Duodenal mucosa (tissue), 2 donors: Measurements from ENCODE around the gene LHFPL4.
"Not testable (repeated sequence)": the region's sequence is repeated elsewhere in the genome, so short reads cannot be mapped to it uniquely, and the experiment has no call there.

Source experiments
- H3K27ac ChIP-seq: one replicate; pipeline ENCODE4 v1.7.0; 2013; ENCODE audit warnings: low read depth, low read length
- H3K27me3 ChIP-seq, 2 donors: one replicate each; pipeline ENCODE4 v1.7.0; 2013; ENCODE audit warnings: low read length in 2 of 2, control low read depth in 1 of 2; ENCODE audit not compliant: insufficient read depth in 2 of 2, control insufficient read depth in 1 of 2
- H3K36me3 ChIP-seq, 2 donors: one replicate each; pipeline ENCODE4 v1.7.0; 2013; ENCODE audit warnings: low read length in 2 of 2, control low read depth in 1 of 2; ENCODE audit not compliant: insufficient read depth in 2 of 2, control insufficient read depth in 1 of 2
- H3K4me1 ChIP-seq, 2 donors: one replicate each; pipeline ENCODE4 v1.7.0; 2013; ENCODE audit warnings: low read length in 2 of 2, control low read depth in 1 of 2; ENCODE audit not compliant: insufficient read depth in 2 of 2, control insufficient read depth in 1 of 2
- H3K4me3 ChIP-seq, 2 donors: one replicate each; pipeline ENCODE4 v1.7.0; 2013; ENCODE audit warnings: low read length in 2 of 2, low read depth in 1 of 2
- H3K9ac ChIP-seq, 2 donors: one replicate each; pipeline ENCODE4 v1.7.0; 2013; ENCODE audit warnings: low read length in 2 of 2, low read depth in 1 of 2
- H3K9me3 ChIP-seq, 2 donors: one replicate each; pipeline ENCODE4 v1.7.0; 2013; ENCODE audit warnings: low read length in 2 of 2, control low read depth in 1 of 2; ENCODE audit not compliant: control insufficient read depth in 1 of 2

Gene LHFPL4

GRCh38 chr3:9503283-9503682, 50.3 kb downstream of the LHFPL4 start:
- H3K27me3 ChIP-seq: peaks cover 22 to 31% of the 10 kb centered on the region in 2 donors
- H3K27ac ChIP-seq: no peak overlapping the region
- H3K4me1 ChIP-seq: peaks cover 6 to 7% of the 10 kb centered on the region in 2 donors
- no peaks in the 10 kb centered on the region for H3K36me3 ChIP-seq
- H3K9ac ChIP-seq: no peak overlapping the region
- no peaks in the 10 kb centered on the region for H3K9me3 ChIP-seq
- H3K4me3 ChIP-seq: no peak overlapping the region

DNA sequence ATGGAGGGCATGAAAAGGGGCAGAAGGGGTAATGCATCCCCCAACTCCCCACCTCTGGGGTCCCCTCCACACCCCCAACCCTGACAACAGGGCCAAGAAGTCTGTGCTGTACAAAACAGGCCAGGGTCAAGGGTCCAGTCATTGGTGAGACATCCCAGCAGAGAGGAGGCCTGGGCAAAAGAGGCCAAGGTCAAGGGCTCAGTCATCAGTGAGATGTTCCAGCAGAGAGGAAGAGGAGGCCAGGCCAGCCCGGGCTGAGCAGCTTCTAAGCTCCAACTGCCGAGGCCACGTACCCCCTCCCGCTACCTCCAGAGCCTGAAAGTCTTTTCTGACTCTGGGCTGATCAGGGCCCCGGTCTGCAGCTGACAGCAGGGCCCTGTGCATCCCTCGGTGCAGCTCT, 52.4 kb downstream of the LHFPL4 start:
- H3K36me3 ChIP-seq: no peaks in the 10 kb centered on the region
- H3K4me3 ChIP-seq: no peak overlapping the region
- no peak overlapping the region for H3K9ac ChIP-seq
- H3K27me3 ChIP-seq: peaks cover 22 to 29% of the 10 kb centered on the region in 2 donors
- no peaks in the 10 kb centered on the region for H3K9me3 ChIP-seq
- no peak overlapping the region for H3K27ac ChIP-seq
- H3K4me1 ChIP-seq: peaks cover 6 to 7% of the 10 kb centered on the region in 2 donors

DNA sequence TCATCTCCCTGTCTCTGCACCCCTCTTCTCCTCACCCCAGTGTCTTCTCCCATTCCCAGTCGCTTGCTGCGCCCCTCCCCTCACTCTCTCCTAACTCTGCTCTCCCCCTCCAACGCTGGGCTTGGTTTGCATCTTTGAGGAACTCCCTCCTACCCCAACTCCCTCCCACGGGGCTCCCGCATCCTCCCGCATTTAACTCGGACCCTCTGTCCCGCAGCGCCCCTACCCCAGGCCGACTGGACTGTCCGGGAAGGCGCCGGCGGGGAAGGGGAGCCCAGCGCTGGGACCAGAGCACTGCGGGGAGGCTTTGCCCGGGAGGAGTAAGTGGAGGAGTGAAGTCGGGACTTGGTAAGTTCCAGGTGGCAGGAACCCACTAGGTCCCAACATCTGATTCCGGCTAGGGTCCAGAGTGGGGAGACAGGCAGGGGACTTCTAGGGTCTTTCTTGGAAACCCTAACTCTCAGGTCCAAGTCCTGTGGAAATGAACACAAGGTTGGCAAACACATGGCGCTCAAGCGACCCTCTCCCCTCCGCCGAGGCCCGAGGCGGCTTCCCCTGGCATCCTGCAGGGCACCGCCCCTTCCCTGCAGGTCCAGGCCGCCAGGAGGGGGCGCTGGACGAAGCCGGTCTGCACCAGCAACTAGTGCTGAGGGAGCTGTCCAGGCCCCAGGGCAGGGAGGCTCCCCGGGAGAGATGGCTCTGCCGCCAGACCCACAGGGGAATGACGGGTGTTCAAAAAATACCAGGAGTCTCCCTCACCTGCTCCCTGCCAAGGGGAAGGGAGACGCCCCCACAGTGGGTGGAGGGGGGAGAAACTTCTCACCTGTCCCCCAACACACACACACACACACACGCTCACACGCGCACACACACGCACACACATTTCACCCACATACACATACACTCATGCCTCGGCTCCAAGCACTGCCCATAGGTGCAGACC, 53.2 kb downstream of the LHFPL4 start:
- no peaks in the 10 kb centered on the region for H3K9me3 ChIP-seq
- H3K27ac ChIP-seq: no peak overlapping the region
- H3K36me3 ChIP-seq: no peaks in the 10 kb centered on the region
- H3K4me3 ChIP-seq: no peak overlapping the region
- peaks cover 22 to 29% of the 10 kb centered on the region in 2 donors for H3K27me3 ChIP-seq
- peaks cover 6 to 7% of the 10 kb centered on the region in 2 donors for H3K4me1 ChIP-seq
- H3K9ac ChIP-seq: no peak overlapping the region

DNA sequence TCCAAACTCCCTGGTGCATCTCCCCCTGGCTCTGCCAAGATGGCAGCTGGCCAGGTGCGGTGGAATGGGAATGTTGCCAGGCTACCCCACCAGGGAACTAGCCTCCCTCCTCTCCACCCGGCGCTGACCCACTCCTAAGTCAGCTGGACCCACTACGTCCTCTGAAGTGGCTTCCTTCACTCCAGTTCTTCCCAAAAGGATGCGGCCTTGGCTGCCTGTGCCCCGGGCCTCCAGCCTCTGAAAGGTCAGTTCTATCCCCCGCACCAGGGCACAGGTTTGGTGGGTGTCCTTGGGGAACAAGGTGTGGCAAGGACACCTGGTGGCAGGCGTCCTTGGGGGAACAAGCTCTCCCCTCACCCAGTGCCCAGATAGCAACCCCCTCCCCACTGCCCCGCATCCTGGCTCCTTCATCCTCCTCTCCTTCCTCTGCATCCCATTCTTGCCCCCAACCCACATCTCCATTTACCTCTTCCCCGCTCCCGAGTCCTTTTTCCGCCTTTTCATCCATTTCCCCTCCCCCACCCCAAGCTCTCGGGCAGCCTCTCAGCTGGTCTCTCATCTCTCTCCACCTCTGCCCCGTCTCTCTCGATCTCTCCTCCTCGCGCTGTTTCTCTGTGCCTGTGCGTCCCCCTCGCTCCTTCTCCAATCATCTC, 54.0 kb downstream of the LHFPL4 start:
- Histone ChIP-seq H3K4me1 (peaks cover 6 to 7% of the 10 kb centered on the region in 2 donors), H3K9ac (no peak overlapping the region), H3K4me3 (no peak overlapping the region), H3K27me3 (peaks cover 22 to 29% of the 10 kb centered on the region in 2 donors), H3K27ac (no peak overlapping the region), H3K9me3 (no peaks in the 10 kb centered on the region), H3K36me3 (no peaks in the 10 kb centered on the region)

DNA sequence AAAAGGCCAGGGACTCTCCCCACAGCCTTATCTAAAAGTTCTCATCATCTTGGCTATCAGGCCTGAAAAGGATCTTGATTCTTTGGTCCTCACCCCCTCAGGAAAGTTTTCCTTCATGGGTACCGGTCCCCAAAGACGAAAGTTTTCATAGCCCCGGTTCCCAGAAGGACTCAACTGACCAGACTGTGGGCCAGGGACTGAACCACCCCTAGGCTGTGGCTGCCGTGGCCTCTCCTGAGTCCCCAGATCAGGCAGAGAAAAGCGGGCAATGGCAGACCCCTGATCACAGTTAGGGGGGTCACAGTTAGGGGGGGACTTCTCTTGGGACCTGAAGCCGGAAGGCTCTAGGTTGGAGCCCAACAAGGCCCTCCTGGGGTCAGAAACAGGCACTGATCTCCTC, 54.8 kb downstream of the LHFPL4 start:
- peaks cover 6 to 7% of the 10 kb centered on the region in 2 donors for H3K4me1 ChIP-seq
- no peak overlapping the region for H3K4me3 ChIP-seq
- no peak overlapping the region for H3K27ac ChIP-seq
- no peak overlapping the region for H3K9ac ChIP-seq
- H3K27me3 ChIP-seq: peaks cover 22 to 29% of the 10 kb centered on the region in 2 donors
- H3K9me3 ChIP-seq: no peaks in the 10 kb centered on the region
- no peaks in the 10 kb centered on the region for H3K36me3 ChIP-seq

- no peaks in the 10 kb centered on the region for H3K9me3 ChIP-seq
- peaks cover 22 to 29% of the 10 kb centered on the region in 2 donors for H3K27me3 ChIP-seq
- H3K9ac ChIP-seq: no peak overlapping the region
- H3K27ac ChIP-seq: no peak overlapping the region
- no peaks in the 10 kb centered on the region for H3K36me3 ChIP-seq
- H3K4me1 ChIP-seq: peaks cover 6 to 7% of the 10 kb centered on the region in 2 donors
- no peak overlapping the region for H3K4me3 ChIP-seq
Measured at GRCh38 chr3:9497821-9498565, 55.6 kb downstream of the LHFPL4 start.

DNA sequence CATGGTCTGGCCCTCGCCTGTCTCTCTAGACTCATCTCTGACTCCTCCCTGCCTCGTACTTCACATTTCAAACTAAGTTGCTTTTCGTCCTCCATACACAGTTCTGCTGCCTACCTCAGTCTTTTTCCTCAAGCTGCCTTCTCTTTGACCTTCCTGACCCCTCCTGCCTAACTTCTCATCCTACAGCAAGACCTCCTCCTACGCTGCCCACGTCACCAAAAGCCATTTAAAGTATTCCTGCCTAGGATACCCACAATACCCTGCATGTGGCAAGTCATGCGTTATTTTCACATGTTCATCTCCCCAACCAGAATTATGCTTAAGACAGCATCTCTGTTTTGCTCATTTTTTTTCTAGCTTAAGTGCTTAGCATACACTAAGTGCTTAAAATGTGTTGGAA, 56.7 kb downstream of the LHFPL4 start:
- Histone ChIP-seq H3K9ac (no peak overlapping the region), H3K4me3 (no peak overlapping the region), H3K36me3 (no peaks in the 10 kb centered on the region), H3K27ac (no peak overlapping the region), H3K27me3 (peaks cover 22 to 29% of the 10 kb centered on the region in 2 donors), H3K4me1 (peaks cover 6 to 7% of the 10 kb centered on the region in 2 donors), H3K9me3 (no peaks in the 10 kb centered on the region)

DNA sequence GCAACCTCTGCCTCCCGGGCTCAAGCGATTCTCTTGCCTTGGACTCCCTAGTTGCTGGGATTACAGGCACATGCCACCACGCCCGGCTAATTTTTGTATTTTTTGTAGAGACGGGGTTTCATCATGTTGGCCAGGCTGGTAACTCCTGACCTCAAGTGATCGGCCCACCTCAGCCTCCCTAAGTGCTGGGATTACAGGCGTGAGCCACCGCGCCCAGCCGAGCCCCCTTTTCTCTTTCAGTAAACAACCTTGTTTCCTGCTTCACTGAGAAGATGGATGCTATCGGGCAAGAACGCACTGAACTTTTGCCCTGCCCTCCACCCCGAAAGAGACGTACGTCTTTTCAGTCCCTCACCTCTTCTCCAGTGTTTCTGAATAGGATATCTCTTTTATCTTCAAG, 59.6 kb downstream of the LHFPL4 start:
- not testable (repeated sequence) for H3K9ac ChIP-seq, H3K9me3 ChIP-seq, H3K27me3 ChIP-seq, H3K36me3 ChIP-seq, H3K27ac ChIP-seq, H3K4me1 ChIP-seq, H3K4me3 ChIP-seq

GRCh38 chr3:9491506-9491905, 62.1 kb downstream of the LHFPL4 start:
- no peaks in the 10 kb centered on the region for H3K36me3 ChIP-seq
- no peak overlapping the region for H3K27ac ChIP-seq
- no peaks in the 10 kb centered on the region for H3K27me3 ChIP-seq
- no peak overlapping the region for H3K4me3 ChIP-seq
- no peak overlapping the region for H3K9ac ChIP-seq
- H3K4me1 ChIP-seq: no peaks in the 10 kb centered on the region
- no peaks in the 10 kb centered on the region for H3K9me3 ChIP-seq

- H3K9ac ChIP-seq: no peak overlapping the region
- H3K27me3 ChIP-seq: no peaks in the 10 kb centered on the region
- no peaks in the 10 kb centered on the region for H3K4me1 ChIP-seq
- H3K27ac ChIP-seq: no peak overlapping the region
- no peaks in the 10 kb centered on the region for H3K9me3 ChIP-seq
- H3K36me3 ChIP-seq: peaks cover 1 to 22% of the 10 kb centered on the region in 2 donors
- no peak overlapping the region for H3K4me3 ChIP-seq
Measured at GRCh38 chr3:9485248-9485647, 68.4 kb downstream of the LHFPL4 start.
